GM19452 (cell line): ENCODE results near the gene CYP46A1.

Experiments used
- ATAC-seq: cut with Tn5 transposase; IDR thresholded peaks from one replicate; pipeline ENCODE4 v1.9.1; 2021; ENCODE audit not compliant: unreplicated experiment

The CYP46A1 gene

GRCh38 chr14:99707420-99707819, 23.3 kb downstream of the CYP46A1 start:
- no peak for ATAC-seq

- ATAC-seq, result no peak
Observed at GRCh38 chr14:99707921-99708320, 23.8 kb downstream of the CYP46A1 start.

- ATAC-seq, result no peak
Observed at GRCh38 chr14:99708449-99708848, 24.4 kb downstream of the CYP46A1 start.

- no peak for ATAC-seq
Observed at GRCh38 chr14:99713972-99714371, 29.9 kb downstream of the CYP46A1 start.

- no peak for ATAC-seq
Observed at GRCh38 chr14:99715266-99716000, 31.3 kb downstream of the CYP46A1 start.

GRCh38 chr14:99716091-99716849, 32.2 kb downstream of the CYP46A1 start:
- ATAC-seq, result no peak

- ATAC-seq, result no peak
Observed at GRCh38 chr14:99716850-99717681, 33.0 kb downstream of the CYP46A1 start.

GRCh38 chr14:99717682-99718013, 33.5 kb downstream of the CYP46A1 start:
- no peak for ATAC-seq

- ATAC-seq, result peak; percentile 91
Observed at GRCh38 chr14:99718031-99718810, 34.1 kb downstream of the CYP46A1 start.

GRCh38 chr14:99718811-99719192, 34.7 kb downstream of the CYP46A1 start:
- peak; percentile 48 for ATAC-seq

GRCh38 chr14:99720941-99721791, 37.1 kb downstream of the CYP46A1 start:
- ATAC-seq, result no peak

GRCh38 chr14:99721792-99722516, 37.9 kb downstream of the CYP46A1 start:
- no peak for ATAC-seq

GRCh38 chr14:99722741-99723140, 38.6 kb downstream of the CYP46A1 start:
- ATAC-seq, result no peak

GRCh38 chr14:99724196-99724891, 40.2 kb downstream of the CYP46A1 start:
- ATAC-seq, result no peak

GRCh38 chr14:99724939-99725773, 41.1 kb downstream of the CYP46A1 start:
- no peak for ATAC-seq

GRCh38 chr14:99725774-99726537, 41.9 kb downstream of the CYP46A1 start:
- ATAC-seq, result no peak

GRCh38 chr14:99726538-99727095, 42.5 kb downstream of the CYP46A1 start:
- no peak for ATAC-seq
